SK-N-SH (cell line): ENCODE data around the gene RAI1.

Experiments used
- CTCF ChIP-seq: fragments of 200-600 bp; sonication (generic); IDR thresholded peaks from 2 replicates; pipeline ENCODE4 v1.6.1; 2017; ENCODE audit warnings: antibody characterized with exemption, mild to moderate bottlenecking, moderate library complexity
- EP300 ChIP-seq, 2 experiments: IDR thresholded peaks; 2 replicates each; pipeline versions ENCODE4 v1.4.0 to v1.6.1; 2012; ENCODE audit warnings: borderline replicate concordance in 1 of 2, low read depth in 1 of 2, low read length in 1 of 2
- MAX ChIP-seq: IDR thresholded peaks from 2 replicates; pipeline ENCODE4 v1.4.0; 2012; ENCODE audit warnings: low read depth
- MXI1 ChIP-seq: IDR thresholded peaks from 2 replicates; pipeline ENCODE4 v1.6.1; 2012; ENCODE audit warnings: mild to moderate bottlenecking, low read depth, low read length, improper control_type of control experiment
- NRF1 ChIP-seq: IDR thresholded peaks from 2 replicates; pipeline ENCODE4 v1.6.1; 2012; ENCODE audit warnings: low read depth, mild to moderate bottlenecking, low read length
- RFX5 ChIP-seq: IDR thresholded peaks from 2 replicates; pipeline ENCODE4 v1.6.1; 2012; ENCODE audit warnings: mild to moderate bottlenecking, improper control_type of control experiment, low read length
- TEAD4 ChIP-seq: IDR thresholded peaks from 2 replicates; pipeline ENCODE4 v1.4.0; 2012; ENCODE audit warnings: mild to moderate bottlenecking, borderline replicate concordance; ENCODE audit not compliant: insufficient read depth
- TF ChIP-seq, protein P1 (sequence below): IDR thresholded peaks from 2 replicates; pipeline ENCODE4; 2012

GRCh38 chr17:17724307-17725010 is 43.2 kb downstream of the RAI1 start:
- TF ChIP-seq CTCF: no peak
- TF ChIP-seq NRF1: no peak
- TF ChIP-seq, protein P1, sequence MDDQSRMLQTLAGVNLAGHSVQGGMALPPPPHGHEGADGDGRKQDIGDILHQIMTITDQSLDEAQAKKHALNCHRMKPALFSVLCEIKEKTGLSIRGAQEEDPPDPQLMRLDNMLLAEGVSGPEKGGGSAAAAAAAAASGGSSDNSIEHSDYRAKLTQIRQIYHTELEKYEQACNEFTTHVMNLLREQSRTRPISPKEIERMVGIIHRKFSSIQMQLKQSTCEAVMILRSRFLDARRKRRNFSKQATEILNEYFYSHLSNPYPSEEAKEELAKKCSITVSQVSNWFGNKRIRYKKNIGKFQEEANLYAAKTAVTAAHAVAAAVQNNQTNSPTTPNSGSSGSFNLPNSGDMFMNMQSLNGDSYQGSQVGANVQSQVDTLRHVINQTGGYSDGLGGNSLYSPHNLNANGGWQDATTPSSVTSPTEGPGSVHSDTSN: no peak
- TF ChIP-seq RFX5: no peak
- no peak for TF ChIP-seq MAX
- no peak for TF ChIP-seq EP300 (IDR thresholded peaks at IDR 0.05; ENCODE audit: borderline replicate concordance in 1 of 2, low read depth in 1 of 2, low read length in 1 of 2)
- no peak for TF ChIP-seq TEAD4
- TF ChIP-seq MXI1: no peak; the same call in 1 of the 2 replicates
